HG02759 (cell line): Measurements from ENCODE around the gene NAA15.
"Not testable (repeated sequence)": the region's sequence is repeated elsewhere in the genome, so short reads cannot be mapped to it uniquely, and the experiment has no call there.

Experiments
- ATAC-seq: cut with Tn5 transposase; IDR thresholded peaks from one replicate; pipeline ENCODE4 v1.9.1; 2021; ENCODE audit warnings: mild to moderate bottlenecking, moderate library complexity; ENCODE audit not compliant: unreplicated experiment

Gene NAA15

DNA sequence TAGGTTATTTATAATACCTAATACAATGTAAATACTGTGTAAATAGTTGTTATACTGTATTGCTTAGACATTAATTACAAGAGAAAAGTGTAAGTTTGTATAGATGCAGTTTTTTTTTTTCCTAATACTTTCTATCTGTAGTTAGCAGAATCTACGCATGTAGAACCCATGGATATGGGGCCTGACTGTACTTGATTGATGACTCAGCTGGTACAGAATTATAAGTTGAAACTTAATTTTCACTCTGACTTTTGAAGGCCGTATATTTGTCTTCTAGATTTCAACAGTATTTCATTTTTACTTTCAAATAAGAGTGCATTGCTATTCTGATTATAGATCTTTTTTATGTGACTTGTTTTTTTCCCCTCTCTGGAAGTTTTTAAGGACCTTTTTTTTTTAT lies 31.7 kb downstream of the NAA15 start:
- ATAC-seq: no peak

- ATAC-seq: no peak
Measured at GRCh38 chr4:139337612-139338011, 36.3 kb downstream of the NAA15 start.

GRCh38 chr4:139361301-139361700 lies 60.0 kb downstream of the NAA15 start:
- ATAC-seq: no peak

GRCh38 chr4:139367421-139368090 lies 66.3 kb downstream of the NAA15 start:
- no peak for ATAC-seq

GRCh38 chr4:139368998-139369397 lies 67.7 kb downstream of the NAA15 start:
- no peak for ATAC-seq

- no peak for ATAC-seq
Measured at GRCh38 chr4:139374251-139374650, 72.9 kb downstream of the NAA15 start.

DNA sequence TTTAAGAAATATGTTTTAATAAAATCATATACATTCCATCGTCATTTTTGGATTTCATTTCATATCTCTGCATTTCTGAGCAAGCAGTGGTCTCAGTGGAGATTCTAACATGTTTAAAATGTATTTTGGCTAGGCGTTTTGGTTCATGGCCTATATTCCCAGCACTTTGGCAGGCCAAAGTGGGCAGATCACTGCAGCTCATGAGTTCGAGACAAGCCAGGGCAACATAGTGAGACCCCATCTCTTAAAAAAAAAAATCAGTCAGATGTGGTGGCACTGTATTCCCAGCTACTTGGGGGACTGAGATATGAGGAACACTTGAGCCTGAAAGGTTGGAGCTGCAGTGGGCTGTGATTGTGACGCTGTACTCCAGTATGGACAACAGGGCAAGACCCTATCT lies 85.1 kb downstream of the NAA15 start:
- no peak for ATAC-seq

DNA sequence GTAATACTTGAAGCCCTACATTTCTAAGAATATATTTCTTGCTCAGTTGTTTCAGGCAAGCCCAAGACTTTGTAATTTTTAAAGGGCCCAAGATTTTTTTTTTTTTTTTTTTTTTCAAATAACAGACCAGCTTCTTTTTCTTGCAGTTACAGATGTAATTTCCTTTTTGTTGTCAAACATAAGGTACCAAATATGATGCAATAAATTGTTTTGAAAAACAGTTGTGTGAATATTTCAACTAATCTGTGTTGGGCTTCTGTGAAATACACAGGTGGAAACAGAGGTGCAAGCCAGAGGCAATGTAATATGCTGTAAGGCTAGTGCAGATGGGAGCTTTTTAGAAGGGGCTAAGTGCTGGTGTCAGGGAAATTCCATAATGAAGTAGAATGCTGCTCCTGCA lies 87.8 kb downstream of the NAA15 start:
- ATAC-seq: no peak

DNA sequence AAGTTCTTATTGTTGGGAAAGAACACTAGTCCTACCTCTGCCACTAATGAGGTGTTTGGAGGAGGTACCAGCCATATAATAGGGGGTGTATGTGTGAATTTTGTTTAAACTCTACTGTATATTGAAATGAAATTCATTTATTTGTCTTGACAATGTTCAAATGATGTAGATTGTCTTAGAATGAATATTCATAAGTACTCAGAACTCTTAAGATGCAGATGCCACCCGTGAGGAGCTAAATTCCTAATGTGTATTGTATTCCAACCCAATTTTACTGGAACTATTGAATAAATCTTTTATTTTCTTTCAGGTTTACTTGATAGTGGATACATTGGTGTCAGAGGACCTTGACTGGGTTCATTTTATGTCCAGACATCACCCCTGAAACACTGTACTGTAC lies 88.7 kb downstream of the NAA15 start:
- no peak for ATAC-seq

DNA sequence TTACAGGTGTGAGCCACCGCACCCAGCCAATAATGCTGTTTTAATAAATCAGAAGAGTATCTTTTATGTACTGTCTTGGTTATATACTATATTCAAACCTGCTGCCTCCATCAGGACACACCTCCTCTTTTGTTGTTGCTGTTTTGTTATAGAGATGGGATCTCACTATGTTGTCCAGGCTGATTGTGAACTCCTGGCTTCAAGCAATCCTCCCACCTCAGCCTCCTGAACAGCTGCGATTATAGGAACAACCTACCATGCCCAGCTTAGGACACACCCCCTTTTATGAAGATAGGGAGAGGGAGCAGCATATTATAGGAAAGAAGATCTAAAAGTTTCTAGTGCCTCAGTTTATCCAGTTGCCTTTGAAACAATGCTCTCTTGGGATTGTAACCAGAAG lies 90.4 kb downstream of the NAA15 start:
- no peak for ATAC-seq

DNA sequence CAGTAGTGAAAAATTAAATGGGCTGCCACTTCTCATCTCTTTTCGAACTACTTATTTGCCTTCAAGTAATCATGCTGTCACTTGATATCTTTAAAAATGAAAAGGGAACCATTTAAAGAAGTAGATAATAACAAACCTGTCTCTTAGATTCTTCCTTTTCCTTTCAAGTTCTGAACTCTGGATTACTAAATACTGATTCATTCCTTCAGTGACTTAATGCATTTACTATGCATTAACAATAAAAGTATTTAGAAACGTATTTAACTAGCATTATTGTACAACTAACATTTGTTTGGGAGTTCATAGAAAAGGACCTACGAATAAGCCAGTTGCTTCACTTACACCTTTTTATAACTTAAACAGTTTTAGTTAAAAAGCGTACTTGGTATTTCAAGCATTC lies 91.5 kb downstream of the NAA15 start:
- no peak for ATAC-seq

DNA sequence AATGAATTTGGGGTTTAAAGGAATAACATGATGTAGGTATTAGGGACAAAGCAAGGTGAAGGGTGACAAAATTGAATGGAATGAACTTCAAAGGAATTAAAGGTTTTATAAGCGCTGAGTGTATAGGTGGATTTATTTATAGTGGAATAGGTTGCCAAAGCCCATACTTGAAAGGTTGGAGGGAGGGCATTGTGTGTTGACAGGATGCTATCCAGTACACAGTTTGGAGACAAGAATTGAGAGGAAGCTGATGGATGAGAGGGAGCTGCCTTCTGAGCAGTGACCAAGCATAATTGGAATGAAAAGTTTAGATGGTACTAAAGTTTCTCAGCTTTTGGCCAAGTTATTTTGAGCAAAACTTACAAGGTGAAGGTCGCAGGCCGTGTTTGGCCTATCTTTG lies 100.1 kb downstream of the NAA15 start:
- no peak for ATAC-seq

DNA sequence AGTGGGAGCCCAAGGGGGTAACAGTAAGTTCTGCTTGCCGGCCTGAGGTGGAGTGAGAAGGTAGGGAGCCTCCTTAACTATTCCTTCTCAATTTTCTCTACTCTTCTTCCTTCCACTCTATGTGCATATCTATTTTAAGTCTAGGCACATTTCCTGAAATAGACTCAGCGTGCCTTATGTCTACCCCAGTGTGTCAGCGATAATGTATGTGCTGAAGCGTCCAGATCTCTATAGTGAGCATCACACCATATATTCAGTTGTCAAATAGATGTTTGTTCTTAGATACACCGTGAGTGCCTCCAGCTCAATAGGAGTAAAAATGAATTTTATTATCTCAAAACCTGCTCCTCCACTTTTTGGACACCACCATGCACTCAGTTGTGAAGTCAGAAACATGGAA lies 101.1 kb downstream of the NAA15 start:
- no peak for ATAC-seq

- ATAC-seq: no peak
Measured at GRCh38 chr4:139403462-139403861, 102.2 kb downstream of the NAA15 start.

DNA sequence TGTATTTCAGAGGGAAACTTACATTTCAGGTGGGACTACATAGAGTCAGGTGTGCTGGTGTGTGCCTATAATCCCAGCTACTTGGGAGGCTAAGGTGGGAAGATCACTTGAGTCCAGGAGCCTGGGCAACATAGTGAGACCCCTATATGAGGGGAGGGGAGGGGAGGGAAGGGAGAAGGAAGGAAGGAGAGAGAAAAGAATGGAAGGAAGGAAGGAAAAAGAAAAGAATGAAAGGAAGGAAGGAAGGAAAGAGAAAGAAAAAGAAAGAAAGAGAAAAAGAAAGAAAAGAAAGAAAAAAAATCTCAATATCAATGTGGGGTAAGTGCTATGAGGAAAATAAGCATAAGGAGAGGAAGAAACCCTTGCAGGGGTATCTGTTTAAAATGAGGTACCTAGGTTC lies 109.0 kb downstream of the NAA15 start:
- ATAC-seq: no peak

- not testable (repeated sequence) for ATAC-seq
Measured at GRCh38 chr4:139414671-139415210, 113.4 kb downstream of the NAA15 start.

DNA sequence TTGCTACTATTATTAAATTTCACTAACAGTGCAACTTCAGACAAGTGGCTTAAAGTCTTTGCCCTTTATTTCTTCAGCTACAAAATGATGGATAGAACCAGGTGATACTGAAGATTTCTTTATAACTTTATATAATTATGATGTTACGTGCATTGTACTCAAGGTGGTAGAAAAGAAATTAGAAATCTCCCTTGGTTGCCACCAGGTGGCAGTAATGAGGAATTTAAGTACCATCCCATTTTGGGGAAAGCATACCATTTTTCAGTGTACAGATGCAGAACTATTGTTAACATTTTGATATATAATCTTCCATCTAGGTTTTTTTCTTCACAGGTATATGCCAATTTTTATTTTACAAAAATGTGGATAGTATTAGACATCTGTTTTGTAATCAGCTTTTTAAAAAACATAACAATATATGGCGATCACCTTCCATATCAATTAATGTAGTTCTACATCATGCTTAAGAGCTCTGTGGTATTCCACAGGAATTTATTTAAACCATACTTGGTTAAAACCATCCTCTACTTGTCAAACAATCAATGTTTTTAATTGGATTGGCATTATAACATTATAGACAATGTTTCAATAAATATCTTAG lies 114.9 kb downstream of the NAA15 start:
- peak; percentile 45 for ATAC-seq

- ATAC-seq: peak; percentile 59
Measured at GRCh38 chr4:139419388-139419914, 118.1 kb downstream of the NAA15 start.

DNA sequence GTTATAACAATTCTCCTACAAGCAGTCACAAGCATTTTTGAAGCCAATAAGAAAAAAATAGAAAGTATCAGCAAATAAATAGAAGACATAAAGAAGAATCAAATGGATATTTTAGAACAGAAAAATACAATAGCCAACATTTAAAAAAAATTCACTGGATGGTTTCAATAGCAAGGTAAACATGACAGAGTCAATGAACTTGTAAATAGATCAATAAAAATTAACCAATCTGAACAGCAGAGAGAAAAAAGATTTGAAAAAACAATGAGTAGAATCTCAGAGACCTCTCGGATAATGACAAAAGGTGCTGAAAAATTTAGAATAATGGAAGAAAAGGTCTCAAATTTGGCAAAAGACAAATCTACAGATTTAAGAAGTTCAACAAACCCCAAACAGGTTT lies 119.3 kb downstream of the NAA15 start:
- ATAC-seq: no peak

- ATAC-seq: no peak
Measured at GRCh38 chr4:139436122-139436521, 134.8 kb downstream of the NAA15 start.

DNA sequence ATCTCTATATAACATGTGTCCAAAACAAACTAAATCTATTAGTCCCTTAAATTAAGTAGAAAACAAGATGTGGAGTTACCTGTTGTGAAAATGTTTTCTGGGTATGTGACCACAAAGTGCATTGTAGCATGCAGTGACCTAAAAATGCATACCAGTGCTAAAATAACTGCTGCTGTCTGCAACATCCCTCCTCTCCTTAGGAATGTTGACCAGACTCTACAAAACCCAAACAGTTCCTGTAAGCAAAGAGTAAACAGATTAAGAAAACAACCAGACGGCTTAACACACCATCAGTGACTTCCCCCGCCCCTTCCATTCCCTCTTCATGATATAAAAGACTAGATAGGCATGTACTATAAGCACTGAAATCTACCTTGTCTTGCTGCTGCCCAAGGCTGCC lies 136.8 kb downstream of the NAA15 start:
- no peak for ATAC-seq

- no peak for ATAC-seq
Measured at GRCh38 chr4:139441029-139441428, 139.7 kb downstream of the NAA15 start.
